Measurements from ENCODE around the gene TOM1L2. TPM values are rescaled to one million over a fixed set of nuclear protein-coding genes. Genes with fewer than 3 reads are reported as not detected.

TOM1L2 gene
- total RNA-seq, 1 donor from 2014 or later: 18.3 TPM

DNA sequence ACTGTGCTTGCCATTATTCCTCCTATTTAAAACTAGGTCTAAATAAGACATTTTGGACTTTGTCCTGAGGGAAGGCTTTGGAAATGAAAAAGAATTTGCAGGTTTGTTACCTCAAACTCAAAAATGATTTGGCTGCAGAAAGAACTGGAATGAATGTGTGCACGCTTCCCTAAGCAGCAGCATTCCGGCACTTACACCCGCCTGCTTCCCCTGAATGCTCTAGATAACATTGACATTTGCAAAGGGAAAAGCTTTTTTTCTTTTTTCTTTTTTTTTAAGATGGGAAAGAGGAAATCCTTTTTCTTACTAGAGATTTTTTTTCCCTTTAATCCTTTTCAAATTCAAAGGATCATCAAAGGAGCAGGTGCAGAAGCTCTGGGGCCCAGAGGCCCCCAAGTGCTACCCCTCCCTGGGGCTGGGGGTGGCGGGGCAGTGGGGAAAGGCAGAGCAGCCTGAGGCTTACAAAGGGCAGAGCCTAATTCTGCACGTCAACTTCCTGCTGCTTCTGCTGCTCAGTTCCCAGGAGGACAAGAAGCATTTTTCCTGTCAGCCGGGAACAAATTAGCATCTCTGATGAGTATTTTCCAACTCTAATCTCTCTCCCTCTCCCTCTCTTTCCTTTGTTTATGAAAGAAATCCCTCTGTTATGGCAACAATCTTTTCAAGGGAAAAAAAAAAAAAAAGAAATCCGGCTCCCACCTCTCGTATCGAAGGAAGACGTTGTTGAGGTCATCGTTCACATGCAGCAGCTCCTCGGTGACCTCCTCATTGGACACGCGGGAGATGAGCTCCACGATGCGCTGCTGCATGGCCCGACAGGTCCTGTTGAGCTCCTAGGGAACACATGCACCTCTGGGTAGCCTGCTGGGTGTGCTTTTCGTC is 103.3 kb downstream of the TOM1L2 start:
- no peak for DNase-seq
- no peak overlapping the region for H3K27ac Mint-ChIP-seq
- no peaks in the 10 kb centered on the region for H3K4me1 Mint-ChIP-seq
- no peaks in the 10 kb centered on the region for H3K27me3 Mint-ChIP-seq
- TF ChIP-seq, protein P1, sequence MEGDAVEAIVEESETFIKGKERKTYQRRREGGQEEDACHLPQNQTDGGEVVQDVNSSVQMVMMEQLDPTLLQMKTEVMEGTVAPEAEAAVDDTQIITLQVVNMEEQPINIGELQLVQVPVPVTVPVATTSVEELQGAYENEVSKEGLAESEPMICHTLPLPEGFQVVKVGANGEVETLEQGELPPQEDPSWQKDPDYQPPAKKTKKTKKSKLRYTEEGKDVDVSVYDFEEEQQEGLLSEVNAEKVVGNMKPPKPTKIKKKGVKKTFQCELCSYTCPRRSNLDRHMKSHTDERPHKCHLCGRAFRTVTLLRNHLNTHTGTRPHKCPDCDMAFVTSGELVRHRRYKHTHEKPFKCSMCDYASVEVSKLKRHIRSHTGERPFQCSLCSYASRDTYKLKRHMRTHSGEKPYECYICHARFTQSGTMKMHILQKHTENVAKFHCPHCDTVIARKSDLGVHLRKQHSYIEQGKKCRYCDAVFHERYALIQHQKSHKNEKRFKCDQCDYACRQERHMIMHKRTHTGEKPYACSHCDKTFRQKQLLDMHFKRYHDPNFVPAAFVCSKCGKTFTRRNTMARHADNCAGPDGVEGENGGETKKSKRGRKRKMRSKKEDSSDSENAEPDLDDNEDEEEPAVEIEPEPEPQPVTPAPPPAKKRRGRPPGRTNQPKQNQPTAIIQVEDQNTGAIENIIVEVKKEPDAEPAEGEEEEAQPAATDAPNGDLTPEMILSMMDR (IDR thresholded peaks at IDR 0.05): no peak
- no peak overlapping the region for H3K4me3 Mint-ChIP-seq
- ChIA-PET POLR2A (no interaction called here), CTCF (interaction anchor here (1.0 kb wide), 1 partner anchor 90 kb away, joined by 3 read pairs; no protein-coding TSS in a partner anchor)
- ATAC-seq (ENCODE audit: low read depth): no peak
- H3K36me3 Mint-ChIP-seq (ENCODE audit: low read depth): peaks cover 13% of the 10 kb centered on the region
- H3K9me3 Mint-ChIP-seq: no peaks in the 10 kb centered on the region
- intact Hi-C loops (cut with micrococcal nuclease): no loop called here

DNA sequence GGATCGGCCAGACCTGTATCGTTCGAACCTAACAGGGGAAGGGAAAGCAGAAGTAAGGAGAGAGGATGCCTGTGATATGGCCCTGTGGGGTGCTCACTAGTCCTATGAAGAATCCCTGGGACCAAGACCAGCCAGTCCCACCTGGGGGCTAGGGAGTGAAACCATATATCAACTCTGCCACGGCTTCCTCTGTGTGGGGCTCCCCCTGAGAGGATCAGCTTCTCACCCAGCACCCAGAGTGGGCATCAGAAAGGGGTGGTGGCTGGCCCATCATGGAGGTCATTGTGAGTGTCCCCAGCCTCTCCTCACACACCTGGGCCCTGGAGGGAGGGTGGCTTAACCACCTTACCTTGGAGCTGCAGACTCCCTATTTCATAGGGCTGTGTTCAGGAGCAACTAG is 105.3 kb downstream of the TOM1L2 start:
- CTCF ChIA-PET: no interaction called here
- no peaks in the 10 kb centered on the region for H3K4me1 Mint-ChIP-seq
- no peak overlapping the region for H3K27ac Mint-ChIP-seq
- POLR2A ChIA-PET: no interaction called here
- H3K9me3 Mint-ChIP-seq: no peaks in the 10 kb centered on the region
- TF ChIP-seq, protein P1 (IDR thresholded peaks at IDR 0.05): no peak
- no peak for ATAC-seq (ENCODE audit: low read depth)
- no peaks in the 10 kb centered on the region for H3K27me3 Mint-ChIP-seq
- H3K4me3 Mint-ChIP-seq: no peak overlapping the region
- intact Hi-C loops (cut with micrococcal nuclease): no loop called here
- no peak for DNase-seq
- peaks cover 13% of the 10 kb centered on the region for H3K36me3 Mint-ChIP-seq (ENCODE audit: low read depth)

DNA sequence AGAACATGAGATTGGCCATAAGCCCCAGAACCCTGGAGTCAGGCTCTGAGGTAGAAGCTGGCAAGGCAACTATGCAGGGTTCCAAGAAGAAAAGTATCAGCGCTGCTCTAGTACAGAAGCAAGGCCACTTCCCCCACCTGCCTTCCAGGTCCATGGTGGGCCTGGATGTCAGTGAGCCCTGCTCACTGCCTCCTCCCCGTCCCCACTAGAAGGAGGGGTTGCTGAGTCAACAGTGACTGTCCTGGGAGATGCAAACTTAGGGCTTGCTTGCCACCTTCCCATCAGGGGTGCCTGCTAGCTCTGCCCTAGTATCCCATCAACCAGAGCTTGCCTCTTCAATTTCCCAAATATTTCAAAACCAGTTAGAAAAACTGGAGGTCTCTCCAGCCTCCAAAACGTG is 105.8 kb downstream of the TOM1L2 start:
- no peak overlapping the region for H3K4me3 Mint-ChIP-seq
- TF ChIP-seq, protein P1 (IDR thresholded peaks at IDR 0.05): no peak
- peaks cover 13% of the 10 kb centered on the region for H3K36me3 Mint-ChIP-seq (ENCODE audit: low read depth)
- no peaks in the 10 kb centered on the region for H3K9me3 Mint-ChIP-seq
- ATAC-seq (ENCODE audit: low read depth) (no peak), DNase-seq (no peak)
- POLR2A ChIA-PET: no interaction called here
- no peak overlapping the region for H3K27ac Mint-ChIP-seq
- H3K4me1 Mint-ChIP-seq: no peaks in the 10 kb centered on the region
- H3K27me3 Mint-ChIP-seq: no peaks in the 10 kb centered on the region
- intact Hi-C loops (cut with micrococcal nuclease): no loop called here
- CTCF ChIA-PET: no interaction called here

DNA sequence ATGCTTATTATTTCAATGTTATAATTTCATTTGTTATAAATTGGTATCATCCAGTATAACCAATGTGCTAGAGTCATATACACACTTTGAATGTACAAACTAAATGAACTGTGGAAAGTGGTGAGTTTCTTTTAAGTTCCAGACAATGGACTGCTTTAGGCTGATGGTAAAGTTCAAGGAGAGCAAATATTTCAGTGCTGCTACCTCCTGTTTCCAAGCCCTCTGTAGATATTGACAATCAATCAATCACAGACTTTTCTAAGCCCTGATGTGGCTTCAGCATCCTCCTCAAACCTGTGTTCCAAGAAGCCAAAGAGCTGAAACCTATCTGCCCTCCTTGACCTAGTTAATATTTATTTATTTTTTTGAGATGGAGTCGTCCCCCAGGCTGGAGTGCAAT is 107.2 kb downstream of the TOM1L2 start:
- DNase-seq (no peak), ATAC-seq (ENCODE audit: low read depth) (no peak)
- peaks cover 13% of the 10 kb centered on the region for H3K36me3 Mint-ChIP-seq (ENCODE audit: low read depth)
- no peaks in the 10 kb centered on the region for H3K9me3 Mint-ChIP-seq
- ChIA-PET POLR2A (no interaction called here), CTCF (no interaction called here)
- no peaks in the 10 kb centered on the region for H3K27me3 Mint-ChIP-seq
- intact Hi-C loops (cut with micrococcal nuclease): no loop called here
- H3K4me3 Mint-ChIP-seq: no peak overlapping the region
- TF ChIP-seq, protein P1 (IDR thresholded peaks at IDR 0.05): no peak
- H3K4me1 Mint-ChIP-seq: no peaks in the 10 kb centered on the region
- no peak overlapping the region for H3K27ac Mint-ChIP-seq

DNA sequence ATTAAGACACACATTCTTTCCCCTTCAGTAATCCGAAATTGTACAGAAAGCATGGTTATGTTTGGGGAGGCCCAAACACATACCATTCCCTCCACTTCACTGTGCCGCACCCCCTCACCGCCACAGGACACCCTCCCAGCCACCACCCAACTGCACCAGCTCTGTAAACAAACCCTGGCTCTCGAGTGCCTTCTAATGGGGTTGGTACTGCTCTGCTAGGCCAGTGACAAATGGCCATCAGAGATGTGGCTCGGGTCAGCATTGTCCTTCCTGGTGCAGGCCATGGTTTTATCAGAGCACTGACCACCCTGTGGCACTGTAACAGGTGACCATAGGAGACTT is 111.5 kb downstream of the TOM1L2 start:
- ChIA-PET POLR2A (interaction anchor here (1.7 kb wide), 1 partner anchor 178 kb away, joined by 12 read pairs; no protein-coding TSS in a partner anchor), CTCF (interaction anchor here (0.7 to 10.1 kb wide), 9 partner anchors 10 to 181 kb away, joined by 4 to 76 read pairs (median 6); partner anchors contain the start of gene SREBF1)
- TF ChIP-seq, protein P1 (IDR thresholded peaks at IDR 0.05): no peak
- Mint-ChIP-seq H3K4me1 (no peaks in the 10 kb centered on the region), H3K27ac (no peak overlapping the region), H3K4me3 (no peak overlapping the region), H3K27me3 (no peaks in the 10 kb centered on the region), H3K9me3 (no peaks in the 10 kb centered on the region), H3K36me3 (ENCODE audit: low read depth) (no peaks in the 10 kb centered on the region)
- intact Hi-C loops (cut with micrococcal nuclease): loop anchor here (1.0 to 5.0 kb wide), 8 partner anchors 24 to 503 kb away; partner anchors contain the start of genes RAI1 and SREBF1
- DNase-seq (no peak), ATAC-seq (ENCODE audit: low read depth) (no peak)

Data from activated B cell treated with CpG ODN at 0.5 μM for 24 hours (primary cell).